HEK293 (cell line): ENCODE measurements around the gene KIAA0825.

Experiments
- KLF16 ChIP-seq: fragments of 450-650 bp; formaldehyde crosslinking; IDR thresholded peaks from 2 replicates; pipeline ENCODE4 v1.5.1; 2017; ENCODE audit warnings: missing biosample characterization, missing genetic modification characterization
- ZNF335 ChIP-seq: fragments of 450-650 bp; formaldehyde crosslinking; conservative IDR thresholded peaks from 2 replicates; pipeline ENCODE4 v1.5.1; 2016; ENCODE audit warnings: missing biosample characterization, missing genetic modification characterization
- ZNF610 ChIP-seq: fragments of 450-650 bp; formaldehyde crosslinking; IDR thresholded peaks from 2 replicates; pipeline ENCODE4 v1.5.1; 2016; ENCODE audit warnings: missing biosample characterization, missing genetic modification characterization, borderline replicate concordance
- ZNF843 ChIP-seq: fragments of 450-650 bp; formaldehyde crosslinking; IDR thresholded peaks from 2 replicates; pipeline ENCODE4 v1.5.1; 2016; ENCODE audit warnings: missing biosample characterization, missing genetic modification characterization
- TF ChIP-seq, protein P1 (sequence below): fragments of 450-650 bp; formaldehyde crosslinking; IDR thresholded peaks from 2 replicates; pipeline ENCODE4 v1.5.1; 2016; ENCODE audit warnings: missing biosample characterization, missing genetic modification characterization
- TF ChIP-seq, protein P2 (sequence below): fragments of 450-650 bp; formaldehyde crosslinking; IDR thresholded peaks from 2 replicates; pipeline ENCODE4 v1.5.1; 2016; ENCODE audit warnings: missing biosample characterization, missing genetic modification characterization

DNA sequence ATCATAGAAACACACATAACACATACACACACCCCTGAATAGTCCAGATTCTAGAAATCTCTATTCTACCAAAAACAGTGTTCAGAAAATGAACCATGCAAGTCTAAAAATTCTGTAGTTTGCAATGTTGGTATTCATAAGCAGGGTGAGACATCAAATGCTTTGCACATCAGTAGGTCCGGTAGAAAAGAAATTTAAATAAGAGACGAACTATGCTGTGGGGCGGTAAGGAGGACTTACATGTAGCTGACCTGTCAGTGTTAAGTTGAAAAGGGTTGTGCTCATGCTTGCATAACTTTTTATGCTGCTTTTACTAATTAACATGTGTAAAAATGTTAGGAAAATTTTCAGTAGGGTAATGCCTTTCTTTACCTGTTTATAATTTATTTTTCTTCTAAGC, 409.1 kb downstream of the KIAA0825 start:
- TF ChIP-seq, protein P1, sequence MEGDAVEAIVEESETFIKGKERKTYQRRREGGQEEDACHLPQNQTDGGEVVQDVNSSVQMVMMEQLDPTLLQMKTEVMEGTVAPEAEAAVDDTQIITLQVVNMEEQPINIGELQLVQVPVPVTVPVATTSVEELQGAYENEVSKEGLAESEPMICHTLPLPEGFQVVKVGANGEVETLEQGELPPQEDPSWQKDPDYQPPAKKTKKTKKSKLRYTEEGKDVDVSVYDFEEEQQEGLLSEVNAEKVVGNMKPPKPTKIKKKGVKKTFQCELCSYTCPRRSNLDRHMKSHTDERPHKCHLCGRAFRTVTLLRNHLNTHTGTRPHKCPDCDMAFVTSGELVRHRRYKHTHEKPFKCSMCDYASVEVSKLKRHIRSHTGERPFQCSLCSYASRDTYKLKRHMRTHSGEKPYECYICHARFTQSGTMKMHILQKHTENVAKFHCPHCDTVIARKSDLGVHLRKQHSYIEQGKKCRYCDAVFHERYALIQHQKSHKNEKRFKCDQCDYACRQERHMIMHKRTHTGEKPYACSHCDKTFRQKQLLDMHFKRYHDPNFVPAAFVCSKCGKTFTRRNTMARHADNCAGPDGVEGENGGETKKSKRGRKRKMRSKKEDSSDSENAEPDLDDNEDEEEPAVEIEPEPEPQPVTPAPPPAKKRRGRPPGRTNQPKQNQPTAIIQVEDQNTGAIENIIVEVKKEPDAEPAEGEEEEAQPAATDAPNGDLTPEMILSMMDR (tag by site-specific recombination): no peak
- TF ChIP-seq ZNF610 (tag by site-specific recombination) (no peak), KLF16 (tag by site-specific recombination) (no peak), ZNF843 (tag by site-specific recombination) (no peak), ZNF335 (tag by site-specific recombination) (no peak)
- TF ChIP-seq, protein P2, sequence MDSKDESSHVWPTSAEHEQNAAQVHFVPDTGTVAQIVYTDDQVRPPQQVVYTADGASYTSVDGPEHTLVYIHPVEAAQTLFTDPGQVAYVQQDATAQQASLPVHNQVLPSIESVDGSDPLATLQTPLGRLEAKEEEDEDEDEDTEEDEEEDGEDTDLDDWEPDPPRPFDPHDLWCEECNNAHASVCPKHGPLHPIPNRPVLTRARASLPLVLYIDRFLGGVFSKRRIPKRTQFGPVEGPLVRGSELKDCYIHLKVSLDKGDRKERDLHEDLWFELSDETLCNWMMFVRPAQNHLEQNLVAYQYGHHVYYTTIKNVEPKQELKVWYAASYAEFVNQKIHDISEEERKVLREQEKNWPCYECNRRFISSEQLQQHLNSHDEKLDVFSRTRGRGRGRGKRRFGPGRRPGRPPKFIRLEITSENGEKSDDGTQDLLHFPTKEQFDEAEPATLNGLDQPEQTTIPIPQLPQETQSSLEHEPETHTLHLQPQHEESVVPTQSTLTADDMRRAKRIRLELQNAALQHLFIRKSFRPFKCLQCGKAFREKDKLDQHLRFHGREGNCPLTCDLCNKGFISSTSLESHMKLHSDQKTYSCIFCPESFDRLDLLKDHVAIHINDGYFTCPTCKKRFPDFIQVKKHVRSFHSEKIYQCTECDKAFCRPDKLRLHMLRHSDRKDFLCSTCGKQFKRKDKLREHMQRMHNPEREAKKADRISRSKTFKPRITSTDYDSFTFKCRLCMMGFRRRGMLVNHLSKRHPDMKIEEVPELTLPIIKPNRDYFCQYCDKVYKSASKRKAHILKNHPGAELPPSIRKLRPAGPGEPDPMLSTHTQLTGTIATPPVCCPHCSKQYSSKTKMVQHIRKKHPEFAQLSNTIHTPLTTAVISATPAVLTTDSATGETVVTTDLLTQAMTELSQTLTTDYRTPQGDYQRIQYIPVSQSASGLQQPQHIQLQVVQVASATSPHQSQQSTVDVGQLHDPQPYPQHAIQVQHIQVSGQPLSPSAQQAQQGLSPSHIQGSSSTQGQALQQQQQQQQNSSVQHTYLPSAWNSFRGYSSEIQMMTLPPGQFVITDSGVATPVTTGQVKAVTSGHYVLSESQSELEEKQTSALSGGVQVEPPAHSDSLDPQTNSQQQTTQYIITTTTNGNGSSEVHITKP (tag by site-specific recombination): no peak
